WTC11 (cell line): ENCODE results near the gene AFF3. TPM values are rescaled to one million over a fixed set of nuclear protein-coding genes. Genes with fewer than 3 reads are reported as not detected.

Experiments used
- ATAC-seq: fragments of 200-7000 bp; cut with Tn5 transposase; 2 replicates; pipeline ENCODE4 v1.10.0; 2021; ENCODE audit warnings: mild to moderate bottlenecking, moderate library complexity
- CTCF ChIA-PET: fragments of 300-600 bp; sonication (Branson Sonifier 250); formaldehyde crosslinking; loops from one replicate; lab custom pipeline; 2021; ENCODE audit warnings: antibody characterized with exemption; lab: Charles Lee
- POLR2A ChIA-PET: fragments of 350-600 bp; sonication (Branson Sonifier 250); formaldehyde crosslinking; loops from one replicate; lab custom pipeline; 2021; ENCODE audit warnings: antibody characterized with exemption; lab: Charles Lee
- DNase-seq: peaks from one replicate; pipeline ENCODE4 v3.0.0; 2021; ENCODE audit warnings: low spot score
- H3K27ac Mint-ChIP-seq: 2 replicates; pipeline ENCODE4 v1.8.0; 2021; ENCODE audit warnings: mixed read lengths
- H3K27me3 Mint-ChIP-seq: 2 replicates; pipeline ENCODE4 v1.8.0; 2021; ENCODE audit warnings: low read depth, mild to moderate bottlenecking, moderate library complexity, mixed read lengths
- H3K36me3 Mint-ChIP-seq: 2 replicates; pipeline ENCODE4 v1.8.0; 2021; ENCODE audit warnings: mixed read lengths
- H3K4me1 Mint-ChIP-seq: 2 replicates; pipeline ENCODE4 v1.8.0; 2022; ENCODE audit warnings: mixed read lengths
- H3K4me3 Mint-ChIP-seq: 2 replicates; pipeline ENCODE4 v1.8.0; 2021; ENCODE audit warnings: mild to moderate bottlenecking, moderate library complexity, mixed read lengths
- H3K9me3 Mint-ChIP-seq: 2 replicates; pipeline ENCODE4 v1.8.0; 2021; ENCODE audit warnings: mixed read lengths
- ARID4B ChIP-seq: sonication (generic); formaldehyde crosslinking; IDR thresholded peaks from 2 replicates; pipeline ENCODE4 v1.8.0; 2023; ENCODE audit warnings: missing genetic modification reagents, mild to moderate bottlenecking, borderline replicate concordance
- CREB1 ChIP-seq: sonication (generic); formaldehyde crosslinking; IDR thresholded peaks from 2 replicates; pipeline ENCODE4 v1.8.0; 2023; ENCODE audit warnings: mild to moderate bottlenecking, missing genetic modification reagents
- E2F4 ChIP-seq: sonication (generic); formaldehyde crosslinking; IDR thresholded peaks from 2 replicates; pipeline ENCODE4 v1.8.1; 2022; ENCODE audit warnings: low read depth, mild to moderate bottlenecking, moderate library complexity, missing genetic modification reagents, borderline replicate concordance
- ELF4 ChIP-seq: sonication (generic); formaldehyde crosslinking; IDR thresholded peaks from 2 replicates; pipeline ENCODE4 v1.8.1; 2022; ENCODE audit warnings: low read depth, mild to moderate bottlenecking, moderate library complexity, missing genetic modification reagents
- ERG ChIP-seq: fragments of 250-450 bp; sonication (Bioruptor Pico); IDR thresholded peaks from 2 replicates; pipeline ENCODE4 v1.8.0; 2021; ENCODE audit warnings: mild to moderate bottlenecking
- FOXK1 ChIP-seq: sonication (generic); formaldehyde crosslinking; IDR thresholded peaks from 2 replicates; pipeline ENCODE4 v1.8.0; 2022; ENCODE audit warnings: mild to moderate bottlenecking, moderate library complexity, missing genetic modification reagents
- HMGA2 ChIP-seq: fragments of 250-450 bp; sonication (Bioruptor Pico); IDR thresholded peaks from 2 replicates; pipeline ENCODE4 v1.4.0; 2021; ENCODE audit warnings: mild to moderate bottlenecking, moderate library complexity
- NFATC4 ChIP-seq: fragments of 250-450 bp; sonication (Bioruptor Pico); IDR thresholded peaks from 2 replicates; pipeline ENCODE4 v1.9.0; 2021; ENCODE audit warnings: mild to moderate bottlenecking
- NFE2L1 ChIP-seq: sonication (generic); formaldehyde crosslinking; IDR thresholded peaks from 2 replicates; pipeline ENCODE4 v1.8.1; 2023; ENCODE audit warnings: missing genetic modification reagents
- NR2C2 ChIP-seq: sonication (generic); formaldehyde crosslinking; IDR thresholded peaks from 2 replicates; pipeline ENCODE4 v1.8.0; 2022; ENCODE audit warnings: mild to moderate bottlenecking, missing genetic modification reagents
- TCF7 ChIP-seq: sonication (generic); formaldehyde crosslinking; IDR thresholded peaks from 2 replicates; pipeline ENCODE4 v1.8.0; 2022; ENCODE audit warnings: mild to moderate bottlenecking, low read depth, missing genetic modification reagents, moderate library complexity
- TEAD4 ChIP-seq: sonication (generic); formaldehyde crosslinking; IDR thresholded peaks from 2 replicates; pipeline ENCODE4 v1.8.0; 2022; ENCODE audit warnings: mild to moderate bottlenecking, missing genetic modification reagents
- ZMAT4 ChIP-seq: fragments of 250-450 bp; sonication (Bioruptor Pico); IDR thresholded peaks from 2 replicates; pipeline ENCODE4 v1.9.0; 2021; ENCODE audit warnings: mild to moderate bottlenecking
- ZNF532 ChIP-seq: fragments of 250-450 bp; sonication (Bioruptor Pico); IDR thresholded peaks from 2 replicates; pipeline ENCODE4 v1.9.0; 2021; ENCODE audit warnings: mild to moderate bottlenecking, borderline replicate concordance
- total RNA-seq: library from RNA; stranded (reverse); gene quantifications from 3 replicates; pipeline ENCODE4 v1.2.3, GENCODE V29; 2021

The AFF3 gene
- total RNA-seq, 1 experiment from 2014 or later, result 1.2 TPM

- Mint-ChIP-seq H3K4me1 (peaks cover 8% of the 10 kb centered on the region), H3K27me3 (no peaks in the 10 kb centered on the region), H3K9me3 (no peaks in the 10 kb centered on the region), H3K4me3 (no peak overlapping the region), H3K27ac (no peak overlapping the region), H3K36me3 (no peaks in the 10 kb centered on the region)
- POLR2A ChIA-PET, result no interaction called here
- CTCF ChIA-PET, result interaction anchor here (0.7 to 1.2 kb wide), 3 partner anchors 215 to 334 kb away, joined by 3 read pairs; no protein-coding TSS in a partner anchor
- TF ChIP-seq ARID4B (CRISPR knock-in tag) (no peak), HMGA2 (CRISPR knock-in tag) (no peak), CREB1 (CRISPR knock-in tag) (no peak), ZMAT4 (CRISPR knock-in tag) (no peak), ZNF532 (no peak), TEAD4 (CRISPR knock-in tag) (no peak), NFATC4 (CRISPR knock-in tag) (no peak), FOXK1 (CRISPR knock-in tag) (no peak), ELF4 (no peak), NR2C2 (CRISPR knock-in tag) (no peak), TCF7 (CRISPR knock-in tag) (no peak)
- ATAC-seq, result no peak
- no peak for DNase-seq
These were observed 95.1 kb downstream of the AFF3 start for GRCh38 chr2:100046961-100047947.

- Mint-ChIP-seq H3K9me3 (no peaks in the 10 kb centered on the region), H3K27me3 (no peaks in the 10 kb centered on the region), H3K27ac (no peak overlapping the region), H3K4me1 (peaks cover 12% of the 10 kb centered on the region), H3K4me3 (no peak overlapping the region), H3K36me3 (no peaks in the 10 kb centered on the region)
- CTCF ChIA-PET, result no interaction called here
- ATAC-seq (no peak), DNase-seq (no peak)
- TF ChIP-seq NFE2L1 (CRISPR knock-in tag) (no peak), ERG (CRISPR knock-in tag) (no peak), E2F4 (no peak)
- POLR2A ChIA-PET, result no interaction called here
These were observed 97.4 kb downstream of the AFF3 start for GRCh38 chr2:100045000-100045399.
